GM21390 (cell line): ENCODE data around the gene RAB1B.
"Not testable (repeated sequence)": the region's sequence is repeated elsewhere in the genome, so short reads cannot be mapped to it uniquely, and the experiment has no call there.

ENCODE experiments used
- ATAC-seq: cut with Tn5 transposase; IDR thresholded peaks from one replicate; pipeline ENCODE4 v1.9.1; 2021; ENCODE audit not compliant: unreplicated experiment

Gene RAB1B

GRCh38 chr11:66266378-66267038 is 1.9 kb upstream of the RAB1B start:
- ATAC-seq: no peak

DNA sequence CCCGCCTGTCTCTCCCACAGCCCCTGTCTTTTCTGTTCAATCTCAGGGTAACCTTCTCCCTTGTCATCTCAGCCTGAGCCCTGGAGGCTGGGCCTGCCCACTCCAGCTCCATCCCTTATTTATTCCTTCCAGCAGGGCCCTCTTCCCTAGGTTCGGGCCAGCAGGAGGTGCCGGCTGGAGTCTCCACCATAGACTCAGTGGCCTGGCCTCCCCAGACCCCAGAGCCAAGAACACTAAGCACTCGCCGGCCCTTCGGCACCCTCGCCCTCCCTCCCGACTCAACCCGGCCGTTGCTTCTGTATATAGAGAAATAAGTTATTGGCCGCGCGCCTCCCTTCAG is 1.4 kb upstream of the RAB1B start:
- no peak for ATAC-seq

GRCh38 chr11:66267379-66268243 is 828 bp upstream of the RAB1B start:
- ATAC-seq: peak; percentile 45

- no peak for ATAC-seq
These were observed 790 bp downstream of the RAB1B start for GRCh38 chr11:66268952-66269905.

DNA sequence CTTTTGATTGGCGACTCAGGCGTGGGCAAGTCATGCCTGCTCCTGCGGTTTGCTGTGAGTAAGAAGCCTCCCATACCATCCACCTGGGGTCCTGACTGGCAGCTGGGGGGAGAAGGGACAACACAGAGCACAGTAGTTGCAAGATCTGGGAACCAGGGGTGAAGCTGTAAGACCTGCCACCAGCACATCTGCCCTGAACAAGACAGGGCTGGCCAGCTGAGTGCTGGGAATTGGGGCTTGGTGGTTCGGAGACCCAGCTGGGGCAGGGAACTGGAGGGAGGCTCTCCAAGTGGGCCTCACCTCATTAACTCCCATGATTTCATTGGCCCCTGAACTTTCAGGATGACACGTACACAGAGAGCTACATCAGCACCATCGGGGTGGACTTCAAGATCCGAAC is 3.4 kb downstream of the RAB1B start:
- ATAC-seq: no peak

DNA sequence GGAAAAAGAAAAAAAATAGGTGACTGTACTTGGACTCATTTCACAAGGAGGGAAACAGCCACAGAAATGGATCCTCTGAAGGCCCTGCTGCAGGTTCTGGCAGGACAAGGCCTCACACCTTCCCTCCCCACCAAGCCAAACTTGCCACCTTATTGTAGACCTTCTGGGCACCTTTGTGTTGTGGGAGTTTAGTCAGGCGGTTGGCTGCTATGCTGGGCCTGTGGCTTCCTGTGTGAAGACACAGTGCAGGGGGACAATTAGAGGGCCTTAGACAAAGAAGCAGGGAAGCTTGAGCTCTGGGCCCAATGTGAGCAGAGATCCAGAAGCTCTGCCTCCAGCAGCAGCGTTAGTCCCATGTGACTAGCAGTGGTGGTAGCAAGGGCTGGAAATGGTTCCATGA is 4.2 kb downstream of the RAB1B start:
- ATAC-seq: no peak

DNA sequence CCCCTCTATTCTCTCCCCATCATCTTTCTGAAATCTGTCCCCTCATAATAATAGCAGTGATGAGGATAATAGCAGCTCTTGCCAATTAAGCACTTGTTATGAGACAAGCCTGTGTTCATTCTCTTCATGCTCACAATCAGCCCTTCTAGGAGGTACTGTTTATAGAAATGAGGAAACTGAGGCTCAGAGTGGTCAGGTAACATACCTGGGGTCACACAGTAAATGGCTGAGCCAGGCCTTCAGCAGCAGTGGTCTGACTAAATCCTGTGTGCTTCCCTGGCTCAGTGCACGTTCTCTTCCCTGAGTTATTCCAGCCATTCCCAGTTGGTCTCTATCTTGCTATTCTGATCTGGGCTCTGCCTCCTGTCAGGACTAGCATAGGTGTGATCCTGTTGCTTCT is 5.8 kb downstream of the RAB1B start:
- no peak for ATAC-seq

DNA sequence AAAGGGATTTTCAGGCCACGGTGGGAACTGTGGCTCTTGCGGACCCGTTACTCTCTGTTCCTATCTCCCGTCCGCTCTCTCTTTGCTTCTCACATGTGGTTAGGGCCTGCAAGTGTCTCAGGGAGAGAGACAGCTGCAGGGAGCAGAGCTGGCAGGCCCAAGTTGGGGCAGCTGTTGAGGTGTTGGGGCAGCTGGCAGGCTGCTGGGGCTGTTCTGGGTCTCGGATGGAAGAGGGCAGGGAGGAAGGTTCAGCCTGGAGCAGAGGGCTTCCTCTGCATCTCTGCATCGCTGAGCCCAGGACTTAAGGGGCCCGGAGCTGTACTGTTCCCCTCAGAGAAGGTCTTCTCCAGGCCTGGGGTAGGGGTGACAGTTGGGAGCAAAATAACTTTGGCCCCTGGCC is 7.0 kb downstream of the RAB1B start:
- ATAC-seq: no peak

GRCh38 chr11:66275984-66276612 is 7.7 kb downstream of the RAB1B start:
- ATAC-seq: no peak

- not testable (repeated sequence) for ATAC-seq
These were observed 8.2 kb downstream of the RAB1B start for GRCh38 chr11:66276619-66277018.

- not testable (repeated sequence) for ATAC-seq
These were observed 8.6 kb downstream of the RAB1B start for GRCh38 chr11:66277064-66277463.

- ATAC-seq: no peak
These were observed 9.3 kb downstream of the RAB1B start, which contains the start of gene CNIH2 for GRCh38 chr11:66277471-66278362. Gene CNIH2, plus strand, starts transcription at chr11:66278175. Its CDS starts 282 bp downstream, at chr11:66278457.

DNA sequence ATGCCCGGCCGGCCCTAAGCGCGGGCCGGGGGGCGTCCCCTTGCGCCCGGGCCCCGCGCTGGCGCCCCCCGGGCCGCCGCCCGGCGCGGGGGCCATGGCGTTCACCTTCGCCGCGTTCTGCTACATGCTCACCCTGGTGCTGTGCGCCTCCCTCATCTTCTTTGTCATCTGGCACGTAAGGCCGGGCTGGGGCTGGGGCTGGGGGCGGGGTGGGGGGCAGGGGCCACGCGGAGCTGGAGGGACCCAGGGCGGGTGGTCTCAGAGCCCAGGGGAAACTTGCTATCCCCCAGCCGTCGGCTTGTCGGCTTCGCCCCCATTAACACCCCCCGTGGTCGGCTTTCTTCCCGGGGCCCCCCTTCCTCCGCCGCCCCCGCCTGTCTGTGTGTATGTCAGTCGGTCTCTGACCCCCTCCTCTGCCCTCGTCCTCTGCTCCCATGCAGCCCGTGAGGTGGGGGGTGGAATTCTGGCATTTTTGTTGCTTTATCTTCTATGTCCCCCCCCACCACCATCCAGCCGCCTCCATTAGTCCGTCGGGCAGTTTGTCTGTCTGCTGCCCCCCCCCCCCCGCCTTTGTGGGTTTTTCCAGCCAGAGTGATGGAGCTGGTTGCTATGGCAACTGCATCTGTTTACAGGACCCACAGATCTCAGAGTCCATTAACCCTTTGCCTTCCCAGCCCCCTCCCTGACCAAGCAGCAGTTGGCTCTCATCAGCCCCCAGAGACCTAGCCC is 10.1 kb downstream of the RAB1B start:
- ATAC-seq: no peak

DNA sequence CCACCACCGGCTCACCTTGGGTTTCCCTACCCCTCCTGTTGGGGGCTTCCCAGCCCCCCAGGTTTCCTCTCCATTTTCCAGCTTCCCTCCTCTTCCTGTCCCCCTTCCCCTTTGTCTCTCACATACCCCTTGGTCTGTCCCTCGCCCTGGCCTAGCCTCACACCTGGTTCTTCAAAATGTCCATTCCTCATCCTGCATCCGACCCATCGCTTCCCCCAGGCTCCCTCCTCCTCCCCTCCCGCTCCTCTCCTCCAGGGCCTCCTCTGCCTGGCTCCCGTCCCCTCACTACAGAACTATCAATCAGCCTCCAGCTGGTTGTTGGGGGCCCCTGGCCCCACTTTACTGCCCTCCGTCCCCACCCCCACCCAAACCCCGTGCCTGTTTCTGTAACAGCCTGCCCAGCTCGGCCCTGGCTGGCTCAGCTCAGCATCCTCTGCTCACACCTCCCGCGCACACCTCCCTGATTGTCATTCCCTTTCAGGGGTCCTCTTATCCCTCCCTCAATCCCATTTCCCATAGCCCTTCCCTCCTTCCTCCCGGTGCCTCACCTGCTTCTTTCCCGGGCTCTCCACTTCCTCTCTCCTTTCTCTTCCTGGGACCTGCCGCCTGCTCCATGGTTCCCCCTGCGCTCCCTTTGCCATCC is 10.8 kb downstream of the RAB1B start:
- ATAC-seq: no peak

DNA sequence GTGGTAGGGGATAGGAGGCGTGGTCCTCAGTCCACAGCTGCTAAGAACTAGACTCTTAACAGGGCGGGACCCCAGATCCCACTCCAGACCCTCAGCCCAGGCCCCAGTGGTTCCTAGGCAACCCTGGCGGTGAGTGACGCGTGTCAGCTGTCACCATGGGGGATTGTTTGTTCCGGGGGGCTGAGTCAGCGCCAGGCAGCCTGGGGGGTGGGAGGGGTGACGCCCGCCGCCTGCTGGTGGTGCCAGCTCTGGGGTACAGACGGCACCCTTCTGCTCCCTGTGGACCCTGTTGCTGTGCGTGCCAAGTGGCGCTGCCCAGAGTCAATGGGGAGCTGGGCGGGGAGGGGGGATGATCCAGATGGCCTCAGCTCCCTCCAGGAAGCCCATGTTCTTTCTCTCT is 12.0 kb downstream of the RAB1B start:
- no peak for ATAC-seq

GRCh38 chr11:66281001-66281400 is 12.6 kb downstream of the RAB1B start:
- no peak for ATAC-seq

DNA sequence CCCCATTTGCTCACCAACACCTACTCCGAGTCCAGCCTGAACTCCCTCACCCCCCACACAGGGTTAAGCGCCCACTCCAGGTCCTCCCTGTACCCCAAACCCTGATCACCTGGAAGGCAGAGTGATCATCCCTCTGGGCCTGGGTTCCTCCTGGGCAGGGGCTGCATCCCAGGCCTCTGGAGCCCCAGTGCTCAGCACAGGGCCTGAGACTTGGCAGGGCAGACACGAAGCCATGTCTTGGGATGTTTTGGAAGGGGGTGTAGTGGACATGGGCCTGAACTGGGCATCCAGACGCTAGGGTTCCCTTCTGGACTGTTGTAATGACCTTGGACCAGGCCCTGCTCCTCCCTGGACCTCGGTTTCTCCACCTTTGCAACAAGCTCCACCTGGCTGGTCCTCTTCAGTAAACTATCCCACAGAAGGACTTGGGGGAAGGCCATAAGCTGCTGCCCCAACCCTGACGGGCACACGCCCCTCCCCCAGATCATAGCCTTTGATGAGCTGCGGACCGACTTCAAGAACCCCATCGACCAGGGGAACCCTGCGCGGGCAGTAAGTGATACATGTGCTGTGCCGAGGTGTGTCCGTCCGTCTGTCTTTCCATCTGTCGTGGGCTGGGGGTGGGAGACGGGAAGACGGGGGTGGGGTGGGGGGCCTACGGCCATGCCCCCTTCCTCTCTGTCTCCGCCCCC is 13.5 kb downstream of the RAB1B start:
- ATAC-seq: no peak
